ENCODE measurements around the gene ATP13A3.

DNA sequence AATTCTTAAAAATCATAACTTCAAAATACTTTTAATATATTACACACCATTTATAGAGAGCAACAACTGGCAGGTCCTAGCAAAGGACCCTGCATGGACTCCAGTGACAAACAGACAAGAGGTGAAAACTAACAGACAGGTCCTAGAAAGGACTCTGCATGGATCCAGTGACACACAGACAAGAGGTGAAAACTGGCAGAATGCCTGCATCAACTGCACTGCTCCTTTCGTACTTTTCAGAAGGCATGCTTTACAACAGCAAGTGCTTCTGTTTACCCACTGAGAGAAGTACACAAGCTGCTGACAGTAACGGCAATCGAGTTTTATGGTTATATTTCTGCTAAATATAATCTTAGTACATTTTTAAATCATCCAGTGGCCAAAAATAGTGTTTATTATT lies 63.5 kb downstream of the ATP13A3 start:
- TF ChIP-seq, protein P1, sequence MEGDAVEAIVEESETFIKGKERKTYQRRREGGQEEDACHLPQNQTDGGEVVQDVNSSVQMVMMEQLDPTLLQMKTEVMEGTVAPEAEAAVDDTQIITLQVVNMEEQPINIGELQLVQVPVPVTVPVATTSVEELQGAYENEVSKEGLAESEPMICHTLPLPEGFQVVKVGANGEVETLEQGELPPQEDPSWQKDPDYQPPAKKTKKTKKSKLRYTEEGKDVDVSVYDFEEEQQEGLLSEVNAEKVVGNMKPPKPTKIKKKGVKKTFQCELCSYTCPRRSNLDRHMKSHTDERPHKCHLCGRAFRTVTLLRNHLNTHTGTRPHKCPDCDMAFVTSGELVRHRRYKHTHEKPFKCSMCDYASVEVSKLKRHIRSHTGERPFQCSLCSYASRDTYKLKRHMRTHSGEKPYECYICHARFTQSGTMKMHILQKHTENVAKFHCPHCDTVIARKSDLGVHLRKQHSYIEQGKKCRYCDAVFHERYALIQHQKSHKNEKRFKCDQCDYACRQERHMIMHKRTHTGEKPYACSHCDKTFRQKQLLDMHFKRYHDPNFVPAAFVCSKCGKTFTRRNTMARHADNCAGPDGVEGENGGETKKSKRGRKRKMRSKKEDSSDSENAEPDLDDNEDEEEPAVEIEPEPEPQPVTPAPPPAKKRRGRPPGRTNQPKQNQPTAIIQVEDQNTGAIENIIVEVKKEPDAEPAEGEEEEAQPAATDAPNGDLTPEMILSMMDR (IDR thresholded peaks at IDR 0.05), result no peak
- no peak for TF ChIP-seq POLR2A (IDR thresholded peaks at IDR 0.05)

Data from heart left ventricle (tissue), 13 donors.